Measurements from ENCODE around the gene STK36.

DNA sequence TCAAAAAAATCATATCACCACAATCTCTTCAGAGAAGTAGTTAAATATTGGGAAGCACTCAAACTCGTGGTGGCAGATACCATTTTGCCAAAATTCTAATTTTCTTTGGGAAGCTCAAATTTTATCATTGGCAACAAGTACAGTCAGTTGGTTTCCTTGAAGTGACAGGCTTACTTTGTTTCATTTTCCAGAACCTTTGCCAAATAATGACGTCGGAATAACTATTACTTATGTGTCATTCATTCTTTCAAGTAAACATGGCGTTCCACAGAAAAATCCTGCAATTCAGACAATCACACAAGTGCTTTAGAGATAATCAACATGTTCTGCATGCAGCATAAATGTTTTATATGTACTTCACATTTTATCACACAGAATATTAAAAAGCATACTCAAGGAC, 44.2 kb downstream of the STK36 start:
- TF ChIP-seq POLR2AphosphoS5 (IDR thresholded peaks at IDR 0.05) (no peak), POLR2A (IDR thresholded peaks at IDR 0.05) (no peak)
- TF ChIP-seq, protein P1, sequence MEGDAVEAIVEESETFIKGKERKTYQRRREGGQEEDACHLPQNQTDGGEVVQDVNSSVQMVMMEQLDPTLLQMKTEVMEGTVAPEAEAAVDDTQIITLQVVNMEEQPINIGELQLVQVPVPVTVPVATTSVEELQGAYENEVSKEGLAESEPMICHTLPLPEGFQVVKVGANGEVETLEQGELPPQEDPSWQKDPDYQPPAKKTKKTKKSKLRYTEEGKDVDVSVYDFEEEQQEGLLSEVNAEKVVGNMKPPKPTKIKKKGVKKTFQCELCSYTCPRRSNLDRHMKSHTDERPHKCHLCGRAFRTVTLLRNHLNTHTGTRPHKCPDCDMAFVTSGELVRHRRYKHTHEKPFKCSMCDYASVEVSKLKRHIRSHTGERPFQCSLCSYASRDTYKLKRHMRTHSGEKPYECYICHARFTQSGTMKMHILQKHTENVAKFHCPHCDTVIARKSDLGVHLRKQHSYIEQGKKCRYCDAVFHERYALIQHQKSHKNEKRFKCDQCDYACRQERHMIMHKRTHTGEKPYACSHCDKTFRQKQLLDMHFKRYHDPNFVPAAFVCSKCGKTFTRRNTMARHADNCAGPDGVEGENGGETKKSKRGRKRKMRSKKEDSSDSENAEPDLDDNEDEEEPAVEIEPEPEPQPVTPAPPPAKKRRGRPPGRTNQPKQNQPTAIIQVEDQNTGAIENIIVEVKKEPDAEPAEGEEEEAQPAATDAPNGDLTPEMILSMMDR (IDR thresholded peaks at IDR 0.05): no peak

Data from transverse colon (tissue), 4 donors.